IMR-90 (cell line): ENCODE measurements around the gene EXOC6. TPM values are rescaled to one million over a fixed set of nuclear protein-coding genes. Genes with fewer than 3 reads are reported as not detected.

Source experiments
- ATAC-seq: fragments of 200-7000 bp; cut with Tn5 transposase; 2 replicates; pipeline ENCODE4 v1.9.1; 2020; ENCODE audit warnings: low read depth, mild to moderate bottlenecking, moderate library complexity
- BruUV-seq: library from RNA; stranded (reverse); fragments of 400-500 nt; replicated peaks from 2 replicates; lab custom pipeline; 2021; lab: Mats Ljungman, UMichigan
- CTCF ChIA-PET: fragments of 300-600 bp; formaldehyde crosslinking; extraction: SDS; loops from one replicate; lab custom pipeline; 2021; ENCODE audit warnings: antibody characterized with exemption; lab: Yijun Ruan, JAX
- POLR2A ChIA-PET: fragments of 300-600 bp; sonication (Branson Sonifier 250); formaldehyde crosslinking; loops from one replicate; lab custom pipeline; 2022; ENCODE audit warnings: antibody characterized with exemption; ENCODE audit not compliant: unreplicated experiment; lab: Charles Lee
- DNase-seq: peaks from one replicate; pipeline ENCODE4 v3.0.0; 2013
- H2AFZ ChIP-seq: replicated peaks from 2 replicates; pipeline ENCODE3; 2013; ENCODE audit warnings: low read length, mild to moderate bottlenecking; ENCODE audit not compliant: poor library complexity
- H2AK5ac ChIP-seq: 2 replicates; pipeline ENCODE4 v1.6.1; 2013; ENCODE audit warnings: low read depth, low read length, inconsistent platforms
- H2AK9ac ChIP-seq: replicated peaks from 2 replicates; pipeline ENCODE3; 2013; ENCODE audit warnings: mild to moderate bottlenecking, low read depth, low read length, moderate library complexity; ENCODE audit not compliant: poor library complexity
- H2BK120ac ChIP-seq: 2 replicates; pipeline ENCODE4 v1.6.1; 2013; ENCODE audit warnings: low read depth, low read length, inconsistent platforms
- H2BK15ac ChIP-seq: 3 replicates; pipeline ENCODE4 v1.6.1; 2013; ENCODE audit warnings: low read depth, low read length, inconsistent platforms
- H2BK20ac ChIP-seq: 2 replicates; pipeline ENCODE4 v1.6.1; 2013; ENCODE audit warnings: low read depth, mild to moderate bottlenecking, inconsistent platforms, low read length, moderate library complexity
- H2BK5ac ChIP-seq: 2 replicates; pipeline ENCODE4 v1.6.1; 2013; ENCODE audit warnings: mild to moderate bottlenecking, low read depth, low read length, inconsistent platforms; ENCODE audit not compliant: poor library complexity, severe bottlenecking
- H3K14ac ChIP-seq: replicated peaks from 2 replicates; pipeline ENCODE4 v1.6.1; 2013; ENCODE audit warnings: low read depth, low read length, inconsistent platforms
- H3K18ac ChIP-seq: 2 replicates; pipeline ENCODE4 v1.6.1; 2013; ENCODE audit warnings: low read depth, low read length, control low read depth
- H3K23ac ChIP-seq: 2 replicates; pipeline ENCODE4 v1.6.1; 2013; ENCODE audit warnings: low read depth, low read length, inconsistent platforms
- H3K27ac ChIP-seq: 2 replicates; pipeline ENCODE4 v1.5.1; 2013; ENCODE audit warnings: mild to moderate bottlenecking, control low read depth, low read length; ENCODE audit not compliant: insufficient read depth
- H3K27me3 ChIP-seq: 2 replicates; pipeline ENCODE4 v1.6.1; 2013; ENCODE audit warnings: low read length; ENCODE audit not compliant: control insufficient read depth, insufficient read depth
- H3K36me3 ChIP-seq: 2 replicates; pipeline ENCODE4 v1.6.1; 2013; ENCODE audit warnings: low read length, mixed read lengths; ENCODE audit not compliant: control insufficient read depth, insufficient read depth
- H3K4ac ChIP-seq: 2 replicates; pipeline ENCODE4 v1.6.1; 2013; ENCODE audit warnings: low read depth, low read length, inconsistent platforms
- H3K4me1 ChIP-seq: 2 replicates; pipeline ENCODE4 v1.6.1; 2013; ENCODE audit warnings: low read length, mixed read lengths; ENCODE audit not compliant: control insufficient read depth, insufficient read depth
- H3K4me2 ChIP-seq: 2 replicates; pipeline ENCODE4 v1.6.1; 2013; ENCODE audit warnings: low read depth, mild to moderate bottlenecking, control low read depth, low read length, moderate library complexity
- H3K4me3 ChIP-seq: 2 replicates; pipeline ENCODE4 v1.5.1; 2013; ENCODE audit warnings: low read depth, mild to moderate bottlenecking, control low read depth, low read length, moderate library complexity; ENCODE audit not compliant: insufficient read depth
- H3K56ac ChIP-seq: 2 replicates; pipeline ENCODE4 v1.6.1; 2013; ENCODE audit warnings: low read length, inconsistent platforms; ENCODE audit not compliant: insufficient read depth; ENCODE audit errors: extremely low read depth
- H3K79me1 ChIP-seq, 2 experiments: 2 replicates each; pipeline ENCODE4 v1.6.1; 2013; ENCODE audit warnings: low read length in 2 of 2, inconsistent platforms in 1 of 2, low read depth in 1 of 2
- H3K9ac ChIP-seq: 2 replicates; pipeline ENCODE4 v1.6.1; 2013; ENCODE audit warnings: low read depth, low read length, control low read depth
- H3K9me1 ChIP-seq: 2 replicates; pipeline ENCODE4 v1.6.1; 2013; ENCODE audit warnings: low read length, inconsistent platforms; ENCODE audit not compliant: insufficient read depth
- H3K9me3 ChIP-seq: 2 replicates; pipeline ENCODE4 v1.6.1; 2013; ENCODE audit warnings: low read length; ENCODE audit not compliant: control insufficient read depth, insufficient read depth
- H4K20me1 ChIP-seq: 2 replicates; pipeline ENCODE4 v1.6.1; 2013; ENCODE audit warnings: low read length, inconsistent platforms; ENCODE audit not compliant: insufficient read depth
- H4K5ac ChIP-seq: 2 replicates; pipeline ENCODE4 v1.6.1; 2013; ENCODE audit warnings: mild to moderate bottlenecking, low read depth, low read length, control low read depth
- H4K8ac ChIP-seq, 2 experiments: 2 replicates each; pipeline ENCODE4 v1.6.1; 2013; ENCODE audit warnings: low read depth in 2 of 2, low read length in 2 of 2, control low read depth in 1 of 2, inconsistent platforms in 1 of 2
- H4K91ac ChIP-seq: 2 replicates; pipeline ENCODE4 v1.6.1; 2013; ENCODE audit warnings: low read depth, low read length, inconsistent platforms; ENCODE audit not compliant: insufficient read depth
- MAZ ChIP-seq: IDR thresholded peaks from 2 replicates; pipeline ENCODE4 v1.6.1; 2012; ENCODE audit warnings: low read depth, mild to moderate bottlenecking, low read length, improper control_type of control experiment, moderate library complexity, borderline replicate concordance
- RCOR1 ChIP-seq: IDR thresholded peaks from 2 replicates; pipeline ENCODE4 v1.6.1; 2012; ENCODE audit warnings: mild to moderate bottlenecking, low read length, improper control_type of control experiment; ENCODE audit not compliant: insufficient replicate concordance
- SMC3 ChIP-seq: fragments of 150-350 bp; IDR thresholded peaks from 2 replicates; pipeline ENCODE4 v1.6.1; 2016; ENCODE audit warnings: low read depth, mild to moderate bottlenecking, antibody characterized with exemption, low read length, moderate library complexity
- USF2 ChIP-seq: fragments of 150-350 bp; IDR thresholded peaks from 2 replicates; pipeline ENCODE4 v1.6.1; 2017; ENCODE audit warnings: mild to moderate bottlenecking, antibody characterized with exemption, low read length, low read depth
- WGBS, 2 experiments: methylation state at CpG; one replicate each; pipeline versions ENCODE4 v1.1.5 to v1.1.7; 2013; ENCODE audit warnings: missing lambda C conversion rate in 2 of 2; ENCODE audit not compliant: insufficient read length in 1 of 2; ENCODE audit errors: extremely low coverage in 2 of 2; 5-methylcytosine and 5-hydroxymethylcytosine counted together
- dilution Hi-C: fragments of 300-500 bp; cut with HindIII; formaldehyde crosslinking; loops from one replicate; pipeline ENCODE4 v1.14.3; 2018; ENCODE audit warnings: low sequenced_read_pairs; ENCODE audit not compliant: unreplicated experiment
- in situ Hi-C: fragments of 300-500 bp; cut with MboI; formaldehyde crosslinking; loops from 3 replicates; pipeline ENCODE4 v1.14.3; 2019; ENCODE audit warnings: low sequenced_read_pairs, inconsistent platforms, mixed read lengths
- intact Hi-C: fragments of 100-400 bp; cut with micrococcal nuclease; formaldehyde crosslinking; loops from 2 replicates; pipeline ENCODE4 v1.10.0; 2022
- polyA plus RNA-seq, 3 experiments: library from polyadenylated mRNA; depleted of rRNA; stranded (reverse); fragments of >200 nt; gene quantifications; 2 replicates each; pipeline ENCODE4 v1.2.3, GENCODE V29; 2012; ENCODE audit warnings: low replicate concordance in 1 of 3
- total RNA-seq: library from RNA; depleted of rRNA; stranded (reverse); fragments of >200 nt; gene quantifications from 2 replicates; pipeline ENCODE4 v1.2.3, GENCODE V29; 2012
- TF ChIP-seq, protein P1 (sequence below): fragments of 150-350 bp; IDR thresholded peaks from 2 replicates; pipeline ENCODE4 v1.6.1; 2016; ENCODE audit warnings: low read depth, mild to moderate bottlenecking, low read length, moderate library complexity, borderline replicate concordance

EXOC6 gene
- total and polyA plus RNA-seq, 2 of the 4 experiments (the other 2 are of a cell fraction) = 4.5 to 11.5 TPM

DNA sequence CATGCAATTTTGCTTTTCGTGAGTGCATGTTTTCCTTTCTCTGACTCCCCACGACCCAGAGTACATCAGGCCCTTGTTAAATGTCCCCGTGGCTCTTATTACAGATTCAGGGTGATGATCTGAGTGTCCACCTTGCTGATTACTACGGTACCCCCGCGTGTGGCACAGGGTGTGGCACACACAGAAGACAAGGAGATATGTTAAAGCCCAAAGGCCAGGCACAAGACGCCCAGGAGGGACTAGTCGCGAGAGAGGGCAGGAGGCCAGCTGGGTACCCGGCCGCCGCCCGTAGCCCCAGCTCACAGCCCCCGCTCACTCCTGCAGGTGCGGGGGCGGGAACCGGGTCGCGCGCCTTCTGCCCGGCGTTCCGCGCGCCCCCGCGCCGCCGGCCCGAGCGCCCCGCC, 281 bp upstream of the EXOC6 start:
- Histone ChIP-seq H3K4me1 (peaks cover 2% of the 10 kb centered on the region; the same call in 1 of the 2 replicates), H3K4ac (peak overlapping the region; percentile 84), H4K5ac (peak overlapping the region; percentile 64; the same call in 1 of the 2 replicates), H2AK9ac (peak overlapping the region; percentile 81), H2AK5ac (peak overlapping the region; percentile 43; the same call in 1 of the 2 replicates), H3K9me1 (peaks cover 6% of the 10 kb centered on the region; the same call in 1 of the 2 replicates), H3K9me3 (no peaks in the 10 kb centered on the region), H2AFZ (peak overlapping the region; percentile 90), H2BK20ac (peak overlapping the region; percentile 26; the same call in 1 of the 2 replicates), H3K79me1 (peaks cover 8 to 14% of the 10 kb centered on the region in 2 experiments; a peak in 3 of 4 replicates), H3K36me3 (no peaks in the 10 kb centered on the region), H3K14ac (peak overlapping the region; percentile 72; the same call in 1 of the 2 replicates), H4K8ac (peak overlapping the region; percentile 50 to 89), H3K18ac (peak overlapping the region; percentile 75), H2BK5ac (no peak overlapping the region), H4K91ac (peak overlapping the region; percentile 31; the same call in 1 of the 2 replicates), H3K23ac (peak overlapping the region; percentile 26; the same call in 1 of the 2 replicates), H3K56ac (peak overlapping the region; percentile 78; the same call in 1 of the 2 replicates), H3K4me3 (peak overlapping the region; percentile 94), H4K20me1 (no peaks in the 10 kb centered on the region), H3K27me3 (no peaks in the 10 kb centered on the region), H2BK120ac (peak overlapping the region; percentile 79), H3K4me2 (peak overlapping the region; percentile 98), H3K27ac (peak overlapping the region; percentile 53), H2BK15ac (peak overlapping the region; percentile 54; the same call in 1 of the 3 replicates), H3K9ac (peak overlapping the region; percentile 57)
- no peak for ATAC-seq
- 1% methylated on average over 25 of the region's 32 CpGs; no CpG with 5 or more reads in 1 of the 2 experiments for WGBS, 2 experiments
- no peak for DNase-seq
- TF ChIP-seq USF2 (no peak), RCOR1 (no peak), SMC3 (no peak), MAZ (peak; percentile 44; the same call in 1 of the 2 replicates)
- TF ChIP-seq, protein P1, sequence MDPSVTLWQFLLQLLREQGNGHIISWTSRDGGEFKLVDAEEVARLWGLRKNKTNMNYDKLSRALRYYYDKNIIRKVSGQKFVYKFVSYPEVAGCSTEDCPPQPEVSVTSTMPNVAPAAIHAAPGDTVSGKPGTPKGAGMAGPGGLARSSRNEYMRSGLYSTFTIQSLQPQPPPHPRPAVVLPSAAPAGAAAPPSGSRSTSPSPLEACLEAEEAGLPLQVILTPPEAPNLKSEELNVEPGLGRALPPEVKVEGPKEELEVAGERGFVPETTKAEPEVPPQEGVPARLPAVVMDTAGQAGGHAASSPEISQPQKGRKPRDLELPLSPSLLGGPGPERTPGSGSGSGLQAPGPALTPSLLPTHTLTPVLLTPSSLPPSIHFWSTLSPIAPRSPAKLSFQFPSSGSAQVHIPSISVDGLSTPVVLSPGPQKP = no peak
- POLR2A ChIA-PET = interaction anchor here (0.6 kb wide), 3 partner anchors 183 to 224 kb away, joined by 3 to 6 read pairs (median 3); no protein-coding TSS in a partner anchor
- dilution Hi-C loops = no loop called here
- CTCF ChIA-PET = interaction anchor here (1.0 kb wide), 1 partner anchor 13 kb away, joined by 4 read pairs; no protein-coding TSS in a partner anchor
- no TSS peak for BruUV-seq
- intact Hi-C loops = no loop called here
- in situ Hi-C loops = no loop called here
